K562 (cell line): ENCODE data around the gene KLK2. TPM values are rescaled to one million over a fixed set of nuclear protein-coding genes. Genes with fewer than 3 reads are reported as not detected.
A peak's percentile ranks its signal among the peaks of the same experiment; 100 is the strongest.

ENCODE experiments used
- CSDE1 ChIP-seq, 2 experiments: fragments of 450-650 bp; IDR thresholded peaks; 2 replicates each; pipeline ENCODE4 v1.6.1; 2016; ENCODE audit warnings: mild to moderate bottlenecking in 1 of 2
- EHMT2 ChIP-seq: fragments of 450-650 bp; IDR thresholded peaks from 2 replicates; pipeline ENCODE4 v1.6.1; 2018; ENCODE audit warnings: antibody characterized with exemption
- KDM4B ChIP-seq, 2 experiments: fragments of 450-650 bp in 1 of 2; sonication (generic) in 1 of 2; IDR thresholded peaks; 2 replicates each; pipeline ENCODE4 v1.6.1; 2016 to 2017; ENCODE audit warnings: borderline replicate concordance in 2 of 2, antibody characterized with exemption in 1 of 2, low read depth in 1 of 2, mild to moderate bottlenecking in 1 of 2
- MECOM ChIP-seq: fragments of 250-450 bp; sonication (Bioruptor Pico); IDR thresholded peaks from 2 replicates; pipeline ENCODE4 v1.8.0; 2022; ENCODE audit warnings: inconsistent platforms
- polyA plus RNA-seq, 8 experiments: library from polyadenylated mRNA; depleted of rRNA in 4 of 8; stranded (reverse) in 5 of 8; unstranded in 3 of 8; fragments of >200 nt; fragmentation: Nextera tagmentation in 2 of 8; fragmentation: Illumina TruSeq in 1 of 8; extraction: Ambion mirVana in 2 of 8; extraction: Trizol in 1 of 8; gene quantifications; 2 replicates each; pipeline versions ENCODE4 v1.2.1 to v1.2.3, GENCODE V29; 2011 to 2014; ENCODE audit warnings: inconsistent platforms in 1 of 8, missing spikeins in 1 of 8
- total RNA-seq, 7 experiments: library from RNA; depleted of rRNA in 6 of 7; stranded (reverse); fragments of >200 nt in 6 of 7; fragmentation: Illumina TruSeq in 2 of 7; extraction: Trizol in 2 of 7; gene quantifications; 2 replicates each; pipeline versions ENCODE4 v1.2.1 to v1.2.3, GENCODE V29; 2011 to 2021; ENCODE audit warnings: low replicate concordance in 1 of 7
- TF ChIP-seq, protein P1 (sequence below): sonication (generic); formaldehyde crosslinking; IDR thresholded peaks from 2 replicates; pipeline ENCODE4 v1.8.1; 2023; ENCODE audit warnings: mild to moderate bottlenecking, missing genetic modification reagents
- TF ChIP-seq, protein P2 (sequence below), 2 experiments: fragments of 200-800 bp in 1 of 2; sonication (Bioruptor generic) in 1 of 2; sonication (generic) in 1 of 2; formaldehyde crosslinking in 1 of 2; IDR thresholded peaks in 1 of 2; conservative IDR thresholded peaks in 1 of 2; 2 replicates each; pipeline versions ENCODE4 v1.5.0 to v1.6.1; 2016 to 2020; ENCODE audit warnings: missing compliant biosample characterization in 1 of 2, missing genetic modification characterization in 1 of 2, missing genetic modification reagents in 1 of 2
- TF ChIP-seq, protein P3 (sequence below): IDR thresholded peaks from 2 replicates; pipeline ENCODE4 v1.6.1; 2016; ENCODE audit warnings: missing genetic modification characterization, missing compliant biosample characterization
- TF ChIP-seq, protein P4 (sequence below): IDR thresholded peaks from 2 replicates; pipeline ENCODE4 v1.6.1; 2011; ENCODE audit warnings: borderline replicate concordance, low read depth, mild to moderate bottlenecking, moderate library complexity, low read length; ENCODE audit not compliant: insufficient read depth, poor library complexity, severe bottlenecking
- TF ChIP-seq, protein P5 (sequence below), 2 experiments: fragments of 450-650 bp in 1 of 2; IDR thresholded peaks; 2 replicates each; pipeline ENCODE4 v1.6.1; 2011 to 2017; ENCODE audit warnings: low read depth in 2 of 2, antibody characterized with exemption in 1 of 2, borderline replicate concordance in 1 of 2, low read length in 1 of 2, mild to moderate bottlenecking in 1 of 2, mixed read lengths in 1 of 2; ENCODE audit not compliant: control insufficient read depth in 1 of 2

The KLK2 gene
- total and polyA plus RNA-seq, 9 of the 15 experiments (the other 6 are each of a cell fraction or from before 2014, with no cell fraction given), result 0.11 to 0.47 (median 0.23) TPM; not detected in 1

DNA sequence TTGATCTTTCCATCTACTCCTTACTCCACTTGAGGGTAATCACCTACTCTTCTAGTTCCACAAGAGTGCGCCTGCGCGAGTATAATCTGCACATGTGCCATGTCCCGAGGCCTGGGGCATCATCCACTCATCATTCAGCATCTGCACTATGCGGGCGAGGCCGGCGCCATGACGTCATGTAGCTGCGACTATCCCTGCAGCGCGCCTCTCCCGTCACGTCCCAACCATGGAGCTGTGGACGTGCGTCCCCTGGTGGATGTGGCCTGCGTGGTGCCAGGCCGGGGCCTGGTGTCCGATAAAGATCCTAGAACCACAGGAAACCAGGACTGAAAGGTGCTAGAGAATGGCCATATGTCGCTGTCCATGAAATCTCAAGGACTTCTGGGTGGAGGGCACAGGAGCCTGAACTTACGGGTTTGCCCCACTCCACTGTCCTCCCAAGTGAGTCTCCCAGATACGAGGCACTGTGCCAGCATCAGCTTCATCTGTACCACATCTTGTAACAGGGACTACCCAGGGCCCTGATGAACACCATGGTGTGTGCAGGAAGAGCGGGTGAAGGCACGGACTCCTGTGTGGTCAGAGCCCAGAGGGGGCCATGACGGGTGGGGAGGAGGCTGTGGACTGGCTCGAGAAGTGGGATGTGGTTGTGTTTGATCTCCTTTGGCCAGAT lies 2.7 kb upstream of the KLK2 start (continued):
- TF ChIP-seq, protein P1, sequence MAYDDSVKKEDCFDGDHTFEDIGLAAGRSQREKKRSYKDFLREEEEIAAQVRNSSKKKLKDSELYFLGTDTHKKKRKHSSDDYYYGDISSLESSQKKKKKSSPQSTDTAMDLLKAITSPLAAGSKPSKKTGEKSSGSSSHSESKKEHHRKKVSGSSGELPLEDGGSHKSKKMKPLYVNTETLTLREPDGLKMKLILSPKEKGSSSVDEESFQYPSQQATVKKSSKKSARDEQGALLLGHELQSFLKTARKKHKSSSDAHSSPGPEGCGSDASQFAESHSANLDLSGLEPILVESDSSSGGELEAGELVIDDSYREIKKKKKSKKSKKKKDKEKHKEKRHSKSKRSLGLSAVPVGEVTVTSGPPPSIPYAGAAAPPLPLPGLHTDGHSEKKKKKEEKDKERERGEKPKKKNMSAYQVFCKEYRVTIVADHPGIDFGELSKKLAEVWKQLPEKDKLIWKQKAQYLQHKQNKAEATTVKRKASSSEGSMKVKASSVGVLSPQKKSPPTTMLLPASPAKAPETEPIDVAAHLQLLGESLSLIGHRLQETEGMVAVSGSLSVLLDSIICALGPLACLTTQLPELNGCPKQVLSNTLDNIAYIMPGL, result peak; percentile 85; the same call in 1 of the 2 replicates
- TF ChIP-seq KDM4B (IDR thresholded peaks at IDR 0.05; ENCODE audit: borderline replicate concordance in 2 of 2, low read depth in 1 of 2), result no peak
- TF ChIP-seq, protein P2, sequence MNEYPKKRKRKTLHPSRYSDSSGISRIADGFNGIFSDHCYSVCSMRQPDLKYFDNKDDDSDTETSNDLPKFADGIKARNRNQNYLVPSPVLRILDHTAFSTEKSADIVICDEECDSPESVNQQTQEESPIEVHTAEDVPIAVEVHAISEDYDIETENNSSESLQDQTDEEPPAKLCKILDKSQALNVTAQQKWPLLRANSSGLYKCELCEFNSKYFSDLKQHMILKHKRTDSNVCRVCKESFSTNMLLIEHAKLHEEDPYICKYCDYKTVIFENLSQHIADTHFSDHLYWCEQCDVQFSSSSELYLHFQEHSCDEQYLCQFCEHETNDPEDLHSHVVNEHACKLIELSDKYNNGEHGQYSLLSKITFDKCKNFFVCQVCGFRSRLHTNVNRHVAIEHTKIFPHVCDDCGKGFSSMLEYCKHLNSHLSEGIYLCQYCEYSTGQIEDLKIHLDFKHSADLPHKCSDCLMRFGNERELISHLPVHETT (CRISPR knock-in tag; conservative IDR thresholded peaks at IDR 0.05 in 1 of 2, IDR thresholded peaks at IDR 0.05 in 1 of 2), result peak in 1 of 2 experiments; percentile 65; a peak in 1 of 4 replicates
- TF ChIP-seq EHMT2, result peak; percentile 92
- TF ChIP-seq MECOM (CRISPR knock-in tag), result 0 out of 2 replicates have a peak, but pooled peaks have one; percentile 3
- TF ChIP-seq, protein P3, sequence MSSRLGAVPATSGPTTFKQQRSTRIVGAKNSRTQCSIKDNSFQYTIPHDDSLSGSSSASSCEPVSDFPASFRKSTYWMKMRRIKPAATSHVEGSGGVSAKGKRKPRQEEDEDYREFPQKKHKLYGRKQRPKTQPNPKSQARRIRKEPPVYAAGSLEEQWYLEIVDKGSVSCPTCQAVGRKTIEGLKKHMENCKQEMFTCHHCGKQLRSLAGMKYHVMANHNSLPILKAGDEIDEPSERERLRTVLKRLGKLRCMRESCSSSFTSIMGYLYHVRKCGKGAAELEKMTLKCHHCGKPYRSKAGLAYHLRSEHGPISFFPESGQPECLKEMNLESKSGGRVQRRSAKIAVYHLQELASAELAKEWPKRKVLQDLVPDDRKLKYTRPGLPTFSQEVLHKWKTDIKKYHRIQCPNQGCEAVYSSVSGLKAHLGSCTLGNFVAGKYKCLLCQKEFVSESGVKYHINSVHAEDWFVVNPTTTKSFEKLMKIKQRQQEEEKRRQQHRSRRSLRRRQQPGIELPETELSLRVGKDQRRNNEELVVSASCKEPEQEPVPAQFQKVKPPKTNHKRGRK (tag), result no peak
- TF ChIP-seq, protein P4, sequence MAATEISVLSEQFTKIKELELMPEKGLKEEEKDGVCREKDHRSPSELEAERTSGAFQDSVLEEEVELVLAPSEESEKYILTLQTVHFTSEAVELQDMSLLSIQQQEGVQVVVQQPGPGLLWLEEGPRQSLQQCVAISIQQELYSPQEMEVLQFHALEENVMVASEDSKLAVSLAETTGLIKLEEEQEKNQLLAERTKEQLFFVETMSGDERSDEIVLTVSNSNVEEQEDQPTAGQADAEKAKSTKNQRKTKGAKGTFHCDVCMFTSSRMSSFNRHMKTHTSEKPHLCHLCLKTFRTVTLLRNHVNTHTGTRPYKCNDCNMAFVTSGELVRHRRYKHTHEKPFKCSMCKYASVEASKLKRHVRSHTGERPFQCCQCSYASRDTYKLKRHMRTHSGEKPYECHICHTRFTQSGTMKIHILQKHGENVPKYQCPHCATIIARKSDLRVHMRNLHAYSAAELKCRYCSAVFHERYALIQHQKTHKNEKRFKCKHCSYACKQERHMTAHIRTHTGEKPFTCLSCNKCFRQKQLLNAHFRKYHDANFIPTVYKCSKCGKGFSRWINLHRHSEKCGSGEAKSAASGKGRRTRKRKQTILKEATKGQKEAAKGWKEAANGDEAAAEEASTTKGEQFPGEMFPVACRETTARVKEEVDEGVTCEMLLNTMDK, result peak; percentile 98
- TF ChIP-seq, protein P5, sequence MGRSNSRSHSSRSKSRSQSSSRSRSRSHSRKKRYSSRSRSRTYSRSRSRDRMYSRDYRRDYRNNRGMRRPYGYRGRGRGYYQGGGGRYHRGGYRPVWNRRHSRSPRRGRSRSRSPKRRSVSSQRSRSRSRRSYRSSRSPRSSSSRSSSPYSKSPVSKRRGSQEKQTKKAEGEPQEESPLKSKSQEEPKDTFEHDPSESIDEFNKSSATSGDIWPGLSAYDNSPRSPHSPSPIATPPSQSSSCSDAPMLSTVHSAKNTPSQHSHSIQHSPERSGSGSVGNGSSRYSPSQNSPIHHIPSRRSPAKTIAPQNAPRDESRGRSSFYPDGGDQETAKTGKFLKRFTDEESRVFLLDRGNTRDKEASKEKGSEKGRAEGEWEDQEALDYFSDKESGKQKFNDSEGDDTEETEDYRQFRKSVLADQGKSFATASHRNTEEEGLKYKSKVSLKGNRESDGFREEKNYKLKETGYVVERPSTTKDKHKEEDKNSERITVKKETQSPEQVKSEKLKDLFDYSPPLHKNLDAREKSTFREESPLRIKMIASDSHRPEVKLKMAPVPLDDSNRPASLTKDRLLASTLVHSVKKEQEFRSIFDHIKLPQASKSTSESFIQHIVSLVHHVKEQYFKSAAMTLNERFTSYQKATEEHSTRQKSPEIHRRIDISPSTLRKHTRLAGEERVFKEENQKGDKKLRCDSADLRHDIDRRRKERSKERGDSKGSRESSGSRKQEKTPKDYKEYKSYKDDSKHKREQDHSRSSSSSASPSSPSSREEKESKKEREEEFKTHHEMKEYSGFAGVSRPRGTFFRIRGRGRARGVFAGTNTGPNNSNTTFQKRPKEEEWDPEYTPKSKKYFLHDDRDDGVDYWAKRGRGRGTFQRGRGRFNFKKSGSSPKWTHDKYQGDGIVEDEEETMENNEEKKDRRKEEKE (IDR thresholded peaks at IDR 0.05; ENCODE audit: borderline replicate concordance in 1 of 2, control insufficient read depth in 1 of 2, low read depth in 2 of 2, low read length in 1 of 2), result no peak
- TF ChIP-seq CSDE1 (IDR thresholded peaks at IDR 0.05), result peak in 1 of 2 experiments; percentile 79; a peak in 2 of 4 replicates
